Ovary (tissue), 3 donors: Measurements from ENCODE around the gene PPP1R1C.

Source experiments
- EP300 ChIP-seq: sonication (generic); formaldehyde crosslinking; IDR thresholded peaks from one replicate; pipeline ENCODE4 v1.6.1; 2017; ENCODE audit warnings: antibody characterized with exemption
- POLR2A ChIP-seq: fragments of 450-650 bp; IDR thresholded peaks from one replicate; pipeline ENCODE4 v1.6.1; 2017; ENCODE audit warnings: antibody characterized with exemption, mild to moderate bottlenecking, moderate library complexity
- TF ChIP-seq, protein P1 (sequence below), 3 donors: fragments of 450-650 bp in 2 of 3; fragments of 200-600 bp in 1 of 3; IDR thresholded peaks; one replicate each; pipeline versions ENCODE4 v1.5.1 to v1.8.0; 2016 to 2022; ENCODE audit warnings: antibody characterized with exemption in 3 of 3, mild to moderate bottlenecking in 1 of 3
- donor health status: DM: no; HTN: no; CAD: no.

DNA sequence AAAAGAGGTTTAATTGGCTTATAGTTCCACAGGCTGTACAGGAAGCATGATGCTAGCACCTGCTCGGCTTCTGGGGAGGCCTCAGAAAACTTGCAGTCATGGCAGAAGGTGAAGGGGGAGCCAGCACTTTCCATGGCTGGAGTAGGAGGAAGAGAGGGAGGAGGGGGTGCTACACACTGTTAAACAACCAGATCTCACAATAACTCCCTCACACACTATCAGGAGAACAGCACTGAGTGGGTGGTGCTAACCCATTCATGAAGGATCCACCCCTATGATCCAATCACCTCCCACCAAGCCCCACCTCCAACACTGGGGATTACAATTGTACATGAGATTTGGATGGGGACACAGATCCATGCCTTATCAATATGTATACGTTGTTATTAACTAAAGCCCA lies 85.1 kb downstream of the PPP1R1C start:
- TF ChIP-seq, protein P1, sequence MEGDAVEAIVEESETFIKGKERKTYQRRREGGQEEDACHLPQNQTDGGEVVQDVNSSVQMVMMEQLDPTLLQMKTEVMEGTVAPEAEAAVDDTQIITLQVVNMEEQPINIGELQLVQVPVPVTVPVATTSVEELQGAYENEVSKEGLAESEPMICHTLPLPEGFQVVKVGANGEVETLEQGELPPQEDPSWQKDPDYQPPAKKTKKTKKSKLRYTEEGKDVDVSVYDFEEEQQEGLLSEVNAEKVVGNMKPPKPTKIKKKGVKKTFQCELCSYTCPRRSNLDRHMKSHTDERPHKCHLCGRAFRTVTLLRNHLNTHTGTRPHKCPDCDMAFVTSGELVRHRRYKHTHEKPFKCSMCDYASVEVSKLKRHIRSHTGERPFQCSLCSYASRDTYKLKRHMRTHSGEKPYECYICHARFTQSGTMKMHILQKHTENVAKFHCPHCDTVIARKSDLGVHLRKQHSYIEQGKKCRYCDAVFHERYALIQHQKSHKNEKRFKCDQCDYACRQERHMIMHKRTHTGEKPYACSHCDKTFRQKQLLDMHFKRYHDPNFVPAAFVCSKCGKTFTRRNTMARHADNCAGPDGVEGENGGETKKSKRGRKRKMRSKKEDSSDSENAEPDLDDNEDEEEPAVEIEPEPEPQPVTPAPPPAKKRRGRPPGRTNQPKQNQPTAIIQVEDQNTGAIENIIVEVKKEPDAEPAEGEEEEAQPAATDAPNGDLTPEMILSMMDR (IDR thresholded peaks at IDR 0.05): no peak
- TF ChIP-seq POLR2A (no peak), EP300 (no peak)
